ENCODE measurements around the gene SCG2.

- no peak for TF ChIP-seq EZH2 (IDR thresholded peaks at IDR 0.05)
- no peak for TF ChIP-seq POLR2AphosphoS5 (IDR thresholded peaks at IDR 0.05; ENCODE audit: borderline replicate concordance, low read depth, low read length)
Observed at GRCh38 chr2:223621901-223622300, 19.7 kb upstream of the SCG2 start.
